Activated CD8-positive, alpha-beta T cell treated with anti-CD3 and anti-CD28 coated beads for 36 hours (primary cell): Measurements from ENCODE around the gene ZNF581. TPM values are rescaled to one million over a fixed set of nuclear protein-coding genes. Genes with fewer than 3 reads are reported as not detected.

Source experiments
- ATAC-seq: fragments of 200-7000 bp; cut with Tn5 transposase; one replicate; pipeline ENCODE4 v1.10.0; 2021; ENCODE audit warnings: mild to moderate bottlenecking, moderate library complexity
- CTCF ChIA-PET: fragments of 350-600 bp; sonication (Branson Sonifier 250); formaldehyde crosslinking; loops from one replicate; lab custom pipeline; 2021; ENCODE audit warnings: antibody characterized with exemption; lab: Charles Lee
- POLR2A ChIA-PET: fragments of 350-600 bp; sonication (Branson Sonifier 250); formaldehyde crosslinking; loops from one replicate; lab custom pipeline; 2021; ENCODE audit warnings: antibody characterized with exemption; lab: Charles Lee
- DNase-seq: peaks from one replicate; pipeline ENCODE4 v3.0.0-alpha.2; 2020
- H3K27ac Mint-ChIP-seq: one replicate; pipeline ENCODE4 v1.8.0; 2021; ENCODE audit warnings: mild to moderate bottlenecking, mixed read lengths
- H3K27me3 Mint-ChIP-seq: one replicate; pipeline ENCODE4 v1.8.0; 2021; ENCODE audit warnings: mixed read lengths
- H3K36me3 Mint-ChIP-seq: one replicate; pipeline ENCODE4 v1.8.0; 2021; ENCODE audit warnings: low read depth, mixed read lengths
- H3K4me1 Mint-ChIP-seq: one replicate; pipeline ENCODE4 v1.8.0; 2021; ENCODE audit warnings: low read depth, mixed read lengths
- H3K4me3 Mint-ChIP-seq: one replicate; pipeline ENCODE4 v1.8.0; 2021; ENCODE audit warnings: mild to moderate bottlenecking, moderate library complexity, mixed read lengths
- H3K9me3 Mint-ChIP-seq: one replicate; pipeline ENCODE4 v1.8.0; 2021; ENCODE audit warnings: mixed read lengths
- intact Hi-C: fragments of 100-400 bp; cut with micrococcal nuclease; formaldehyde crosslinking; loops from one replicate; pipeline ENCODE4 v1.10.0; 2022
- total RNA-seq, 2 experiments: library from RNA; stranded (reverse); gene quantifications; one replicate each; pipeline ENCODE4 v1.2.3, GENCODE V29; 2021
- TF ChIP-seq, protein P1 (sequence below): fragments of 200-600 bp; IDR thresholded peaks from one replicate; pipeline ENCODE4 v1.8.0; 2022; ENCODE audit warnings: antibody characterized with exemption, mild to moderate bottlenecking

Gene ZNF581
- total RNA-seq, 2 experiments from 2014 or later: 30.4 to 34.5 TPM

DNA sequence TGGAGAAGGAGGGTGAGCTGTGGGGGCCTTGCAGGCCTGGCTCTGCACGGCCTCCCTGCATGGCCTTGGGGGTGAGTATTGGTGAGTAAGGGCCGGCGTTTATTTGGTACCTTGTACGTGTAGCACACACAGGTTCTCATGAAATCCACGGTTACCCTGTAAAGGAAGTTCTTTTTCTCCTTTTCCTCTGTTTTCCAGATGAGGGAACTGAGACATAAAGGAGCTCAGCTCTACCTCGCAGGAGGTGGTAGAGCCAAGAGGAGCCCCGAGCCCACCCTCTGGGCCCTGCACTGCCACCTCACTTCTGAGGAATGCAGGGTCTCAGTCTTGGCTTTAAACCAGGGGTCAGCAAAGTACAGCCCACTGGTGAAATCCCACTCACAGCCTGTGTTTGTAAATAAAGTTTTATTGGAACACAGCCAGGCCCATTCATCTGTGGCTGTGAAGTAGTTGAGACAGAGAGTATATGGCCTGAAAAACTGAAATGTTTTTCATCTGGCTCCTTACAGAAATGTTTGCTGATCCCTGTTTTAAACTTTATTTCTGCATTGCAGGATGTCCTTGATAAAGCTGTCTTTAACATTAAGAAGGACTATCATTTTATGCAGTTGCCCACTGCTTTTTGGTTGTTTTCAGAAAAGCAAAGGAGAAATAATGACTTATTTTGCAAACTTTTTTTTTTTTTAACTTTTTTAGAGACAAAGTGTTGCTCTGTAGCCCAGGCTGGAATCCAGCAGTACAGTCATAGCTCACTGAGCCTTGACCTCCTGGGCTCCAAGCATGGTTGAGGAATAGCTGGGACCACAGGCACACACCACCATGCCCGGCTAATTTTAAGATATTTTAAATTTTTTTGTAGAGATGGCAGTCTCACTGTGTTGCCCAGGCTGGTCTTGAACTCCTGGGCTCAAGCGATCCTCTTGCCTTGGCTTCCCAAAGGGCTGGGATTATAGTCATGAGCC lies 38.0 kb downstream of the ZNF581 start:
- H3K4me3 Mint-ChIP-seq: no peak overlapping the region
- POLR2A ChIA-PET: interaction anchor here (0.9 kb wide), 1 partner anchor 14 kb away, joined by 3 read pairs; no protein-coding TSS in a partner anchor
- no peak overlapping the region for H3K27ac Mint-ChIP-seq
- no peak for DNase-seq
- H3K27me3 Mint-ChIP-seq: no peaks in the 10 kb centered on the region
- CTCF ChIA-PET: interaction anchor here (1.0 kb wide), 1 partner anchor 28 kb away, joined by 3 read pairs; no protein-coding TSS in a partner anchor
- H3K9me3 Mint-ChIP-seq: no peaks in the 10 kb centered on the region
- peaks cover 32% of the 10 kb centered on the region for H3K36me3 Mint-ChIP-seq
- ATAC-seq: no peak
- TF ChIP-seq, protein P1, sequence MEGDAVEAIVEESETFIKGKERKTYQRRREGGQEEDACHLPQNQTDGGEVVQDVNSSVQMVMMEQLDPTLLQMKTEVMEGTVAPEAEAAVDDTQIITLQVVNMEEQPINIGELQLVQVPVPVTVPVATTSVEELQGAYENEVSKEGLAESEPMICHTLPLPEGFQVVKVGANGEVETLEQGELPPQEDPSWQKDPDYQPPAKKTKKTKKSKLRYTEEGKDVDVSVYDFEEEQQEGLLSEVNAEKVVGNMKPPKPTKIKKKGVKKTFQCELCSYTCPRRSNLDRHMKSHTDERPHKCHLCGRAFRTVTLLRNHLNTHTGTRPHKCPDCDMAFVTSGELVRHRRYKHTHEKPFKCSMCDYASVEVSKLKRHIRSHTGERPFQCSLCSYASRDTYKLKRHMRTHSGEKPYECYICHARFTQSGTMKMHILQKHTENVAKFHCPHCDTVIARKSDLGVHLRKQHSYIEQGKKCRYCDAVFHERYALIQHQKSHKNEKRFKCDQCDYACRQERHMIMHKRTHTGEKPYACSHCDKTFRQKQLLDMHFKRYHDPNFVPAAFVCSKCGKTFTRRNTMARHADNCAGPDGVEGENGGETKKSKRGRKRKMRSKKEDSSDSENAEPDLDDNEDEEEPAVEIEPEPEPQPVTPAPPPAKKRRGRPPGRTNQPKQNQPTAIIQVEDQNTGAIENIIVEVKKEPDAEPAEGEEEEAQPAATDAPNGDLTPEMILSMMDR: no peak
- peaks cover 43% of the 10 kb centered on the region for H3K4me1 Mint-ChIP-seq
- intact Hi-C loops: no loop called here

GRCh38 chr19:55683449-55684261 lies 40.2 kb downstream of the ZNF581 start:
- CTCF ChIA-PET: no interaction called here
- DNase-seq: no peak

GRCh38 chr19:55684946-55685681 lies 41.7 kb downstream of the ZNF581 start:
- peaks cover 13% of the 10 kb centered on the region for H3K4me1 Mint-ChIP-seq
- peaks cover 9% of the 10 kb centered on the region for H3K36me3 Mint-ChIP-seq
- no peaks in the 10 kb centered on the region for H3K27me3 Mint-ChIP-seq
- H3K4me3 Mint-ChIP-seq: no peak overlapping the region
- DNase-seq: no peak
- TF ChIP-seq, protein P1: no peak
- CTCF ChIA-PET: no interaction called here
- H3K9me3 Mint-ChIP-seq: no peaks in the 10 kb centered on the region
- ATAC-seq: no peak
- POLR2A ChIA-PET: no interaction called here
- intact Hi-C loops: no loop called here
- no peak overlapping the region for H3K27ac Mint-ChIP-seq

More at GRCh38 chr19:55683449-55684261, 40.2 kb downstream of the ZNF581 start:
- POLR2A ChIA-PET: no interaction called here
- ATAC-seq: no peak
- Mint-ChIP-seq H3K4me1 (peaks cover 28% of the 10 kb centered on the region), H3K27ac (no peak overlapping the region), H3K36me3 (peaks cover 18% of the 10 kb centered on the region), H3K27me3 (no peaks in the 10 kb centered on the region), H3K4me3 (no peak overlapping the region), H3K9me3 (no peaks in the 10 kb centered on the region)
- TF ChIP-seq, protein P1: no peak
- intact Hi-C loops: no loop called here

- H3K9me3 Mint-ChIP-seq: no peaks in the 10 kb centered on the region
Observed at GRCh38 chr19:55685776-55686175, 42.3 kb downstream of the ZNF581 start.

More at GRCh38 chr19:55685776-55686175, 42.3 kb downstream of the ZNF581 start:
- CTCF ChIA-PET: no interaction called here
- DNase-seq (no peak), ATAC-seq (no peak)
- Mint-ChIP-seq H3K4me1 (peaks cover 11% of the 10 kb centered on the region), H3K36me3 (peaks cover 9% of the 10 kb centered on the region), H3K27ac (no peak overlapping the region), H3K4me3 (no peak overlapping the region), H3K27me3 (no peaks in the 10 kb centered on the region)
- TF ChIP-seq, protein P1: no peak
- POLR2A ChIA-PET: no interaction called here
- intact Hi-C loops: no loop called here
